T-helper 17 cell (primary cell): ENCODE measurements around the gene CASK. TPM values are rescaled to one million over a fixed set of nuclear protein-coding genes. Genes with fewer than 3 reads are reported as not detected.
A peak's percentile ranks its signal among the peaks of the same experiment; 100 is the strongest.

Experiments
- ATAC-seq: fragments of 150-1000 bp; cut with Tn5 transposase; 2 replicates; pipeline ENCODE4 v1.10.0; 2021; ENCODE audit warnings: mild to moderate bottlenecking, moderate library complexity
- DNase-seq, 3 donors: peaks; one replicate each; pipeline versions ENCODE4 v3.0.0 to v3.0.0-alpha.2; 2020 to 2021
- H3K9me3 ChIP-seq: one replicate; pipeline ENCODE4 v1.7.0; 2013; ENCODE audit warnings: low read length, mild to moderate bottlenecking; ENCODE audit not compliant: control insufficient read depth, poor library complexity, severe bottlenecking
- H3K27ac Mint-ChIP-seq: one replicate; pipeline ENCODE4 v1.8.0; 2022; ENCODE audit warnings: mild to moderate bottlenecking, moderate library complexity, mixed read lengths
- H3K27me3 Mint-ChIP-seq: one replicate; pipeline ENCODE4 v1.8.0; 2022; ENCODE audit warnings: mixed read lengths
- H3K36me3 Mint-ChIP-seq: one replicate; pipeline ENCODE4 v1.8.0; 2022; ENCODE audit warnings: low read depth, mixed read lengths
- H3K4me1 Mint-ChIP-seq: one replicate; pipeline ENCODE4 v1.8.0; 2022; ENCODE audit warnings: mild to moderate bottlenecking, mixed read lengths
- H3K4me3 Mint-ChIP-seq: one replicate; pipeline ENCODE4 v1.8.0; 2022; ENCODE audit warnings: mild to moderate bottlenecking, moderate library complexity, mixed read lengths
- total RNA-seq, 4 donors: library from RNA in 2 of 4; stranded (reverse) in 2 of 4; gene quantifications; one replicate each; pipeline ENCODE4 v1.2.3 and lab custom pipeline; 2022 to 2026

Gene CASK
- total RNA-seq, 2 donors from 2014 or later, result 99.9 to 107 TPM

DNA sequence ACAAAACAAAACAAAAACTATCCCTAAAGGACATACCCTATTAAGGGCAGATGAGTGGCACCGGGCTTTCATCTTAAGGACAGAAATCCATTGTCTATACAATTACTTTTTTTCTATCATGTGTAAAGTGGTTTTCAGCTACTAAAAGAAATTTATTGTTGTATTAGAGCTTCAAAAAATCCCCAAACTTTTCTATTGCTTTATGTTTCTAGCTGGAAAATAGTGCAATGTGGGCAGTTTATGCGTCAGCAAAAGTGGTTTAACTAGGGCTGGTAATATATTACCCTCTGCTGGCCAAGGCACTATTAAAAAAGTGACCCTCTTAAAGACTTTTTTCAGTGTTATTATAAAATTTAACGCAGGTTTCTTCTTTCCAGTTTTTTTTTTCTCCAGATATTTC, 214.9 kb downstream of the CASK start:
- DNase-seq (no peak), ATAC-seq (no peak)
- no peak overlapping the region for H3K27ac Mint-ChIP-seq
- H3K36me3 Mint-ChIP-seq, result no peaks in the 10 kb centered on the region
- peaks cover 29% of the 10 kb centered on the region for H3K4me1 Mint-ChIP-seq
- no peaks in the 10 kb centered on the region for H3K27me3 Mint-ChIP-seq
- H3K9me3 ChIP-seq, result no peaks in the 10 kb centered on the region
- H3K4me3 Mint-ChIP-seq, result no peak overlapping the region

DNA sequence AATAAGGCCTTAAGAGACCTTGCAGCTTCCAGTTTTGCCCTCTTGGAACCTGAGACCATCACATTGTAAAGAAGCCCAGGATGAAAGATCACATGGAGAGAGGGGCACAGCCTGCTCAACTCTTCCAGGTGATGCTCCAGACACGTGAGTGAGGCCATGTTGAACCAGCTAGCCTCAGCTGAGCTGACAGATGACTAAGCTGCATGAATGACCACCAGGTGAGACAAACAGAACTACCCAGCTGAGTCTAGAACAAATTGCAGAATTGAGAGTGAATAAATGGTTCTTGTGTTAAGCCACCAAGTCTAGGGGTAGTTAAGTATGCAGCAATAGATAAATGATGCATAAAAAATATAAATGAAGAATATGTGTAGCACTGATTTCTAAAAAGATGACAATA, 216.1 kb downstream of the CASK start:
- Mint-ChIP-seq H3K36me3 (no peaks in the 10 kb centered on the region), H3K27ac (no peak overlapping the region), H3K4me3 (no peak overlapping the region), H3K27me3 (no peaks in the 10 kb centered on the region), H3K4me1 (peaks cover 29% of the 10 kb centered on the region)
- H3K9me3 ChIP-seq, result no peaks in the 10 kb centered on the region
- DNase-seq (no peak), ATAC-seq (no peak)

DNA sequence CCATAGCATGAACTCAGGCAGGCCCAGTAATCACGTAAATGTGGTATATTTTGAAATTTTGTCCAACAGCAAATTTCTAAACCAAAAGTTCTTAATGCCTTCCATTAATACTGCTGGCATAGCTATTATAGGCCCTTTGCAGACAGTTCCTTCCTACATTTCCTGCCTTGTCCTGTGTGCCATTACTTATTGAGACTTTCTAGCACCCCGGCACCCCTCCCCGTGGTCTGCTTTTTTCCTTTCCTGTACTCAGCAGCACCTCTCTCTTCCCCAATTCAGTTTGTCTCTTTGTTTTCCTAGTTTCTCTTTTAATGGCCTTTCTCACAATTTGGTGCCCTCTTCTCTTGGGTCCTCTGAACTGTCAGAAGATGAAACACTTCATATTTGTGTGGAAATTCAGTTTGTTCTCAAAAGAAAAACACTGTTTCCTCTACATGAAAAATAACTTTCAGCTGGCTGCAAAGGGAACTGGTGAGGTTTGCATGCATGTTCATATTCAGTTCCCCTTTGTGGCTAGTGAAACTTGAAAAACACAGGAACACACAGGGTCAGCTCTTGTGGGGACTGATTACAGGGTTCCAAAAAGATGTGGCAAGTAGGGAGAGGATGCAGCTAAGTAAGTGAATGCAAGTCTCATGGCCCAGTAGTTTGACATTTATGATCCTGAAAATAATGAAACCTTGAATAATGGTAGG, 217.5 kb downstream of the CASK start:
- no peaks in the 10 kb centered on the region for H3K9me3 ChIP-seq
- ATAC-seq (peak; percentile 40), DNase-seq (no peak)
- peak overlapping the region; percentile 31 for H3K4me3 Mint-ChIP-seq
- peak overlapping the region; percentile 56 for H3K27ac Mint-ChIP-seq
- H3K36me3 Mint-ChIP-seq, result no peaks in the 10 kb centered on the region
- no peaks in the 10 kb centered on the region for H3K27me3 Mint-ChIP-seq
- peaks cover 26% of the 10 kb centered on the region for H3K4me1 Mint-ChIP-seq

DNA sequence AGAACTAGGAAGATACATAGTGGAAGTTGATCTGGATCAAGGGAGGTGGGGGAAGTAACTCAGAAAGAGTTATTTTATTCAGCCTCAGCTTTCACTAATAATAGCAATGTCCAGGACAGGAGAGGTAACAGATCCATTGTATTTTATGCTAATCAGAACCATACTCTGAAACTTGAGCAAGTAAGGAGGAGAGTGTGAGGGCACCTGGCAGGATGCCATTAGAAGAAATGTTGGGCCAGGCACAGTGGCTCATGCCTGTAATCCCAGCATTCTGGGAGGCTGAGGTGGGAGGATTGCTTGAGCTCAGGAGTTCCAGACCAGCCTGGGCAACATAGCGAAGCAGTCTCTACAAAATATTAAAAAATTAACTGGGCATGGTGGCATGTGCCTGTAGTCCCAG, 218.3 kb downstream of the CASK start:
- H3K9me3 ChIP-seq, result no peaks in the 10 kb centered on the region
- no peak for DNase-seq
- Mint-ChIP-seq H3K27me3 (no peaks in the 10 kb centered on the region), H3K36me3 (no peaks in the 10 kb centered on the region), H3K27ac (peak overlapping the region; percentile 56), H3K4me3 (no peak overlapping the region), H3K4me1 (peaks cover 24% of the 10 kb centered on the region)
- no peak for ATAC-seq

DNA sequence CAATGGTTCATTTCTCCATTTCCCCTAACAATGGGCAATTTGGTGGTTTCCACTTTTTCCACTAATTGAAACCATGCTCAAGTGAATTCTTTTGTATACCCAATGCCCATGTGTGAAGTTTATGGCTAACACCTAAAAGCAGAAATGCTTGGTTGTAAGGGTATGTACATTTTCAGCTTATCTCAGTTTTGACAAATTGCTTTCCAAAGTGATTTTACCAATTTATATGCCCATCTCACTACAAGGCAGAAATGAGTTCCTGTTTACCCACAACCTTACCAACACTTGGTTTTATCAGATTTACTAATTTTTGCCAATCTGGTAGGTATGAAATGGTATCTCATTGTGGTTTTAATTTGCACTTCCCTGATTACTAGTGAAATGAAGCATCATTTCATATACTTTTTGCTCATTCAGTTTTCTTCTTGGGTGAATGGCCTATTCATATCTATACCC, 219.8 kb downstream of the CASK start:
- H3K9me3 ChIP-seq, result no peaks in the 10 kb centered on the region
- Mint-ChIP-seq H3K4me1 (peaks cover 22% of the 10 kb centered on the region), H3K27ac (no peak overlapping the region), H3K4me3 (no peak overlapping the region), H3K36me3 (no peaks in the 10 kb centered on the region), H3K27me3 (no peaks in the 10 kb centered on the region)
- DNase-seq, result no peak
- ATAC-seq, result no peak

DNA sequence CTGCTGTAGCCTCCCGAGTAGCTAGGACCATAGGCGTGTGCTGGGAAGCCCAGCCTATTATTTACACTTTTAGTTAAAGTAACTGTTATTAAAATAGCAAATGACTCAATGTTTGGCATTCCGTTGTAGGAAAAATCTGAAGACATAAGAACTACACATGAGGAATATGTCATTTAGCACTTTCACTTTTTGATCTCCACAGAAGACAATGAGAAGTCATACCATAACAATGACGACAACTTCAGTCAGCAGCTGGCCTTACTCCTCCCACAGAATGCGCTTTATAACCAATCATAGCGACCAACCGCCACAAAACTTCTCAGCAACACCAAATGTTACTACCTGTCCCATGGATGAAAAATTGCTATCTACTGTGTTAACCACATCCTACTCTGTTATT, 227.9 kb downstream of the CASK start:
- peak; percentile 28 for ATAC-seq
- no peak overlapping the region for H3K27ac Mint-ChIP-seq
- DNase-seq, result no peak
- H3K9me3 ChIP-seq, result no peaks in the 10 kb centered on the region
- H3K4me1 Mint-ChIP-seq, result peaks cover 13% of the 10 kb centered on the region
- H3K36me3 Mint-ChIP-seq, result no peaks in the 10 kb centered on the region
- no peak overlapping the region for H3K4me3 Mint-ChIP-seq
- H3K27me3 Mint-ChIP-seq, result no peaks in the 10 kb centered on the region

DNA sequence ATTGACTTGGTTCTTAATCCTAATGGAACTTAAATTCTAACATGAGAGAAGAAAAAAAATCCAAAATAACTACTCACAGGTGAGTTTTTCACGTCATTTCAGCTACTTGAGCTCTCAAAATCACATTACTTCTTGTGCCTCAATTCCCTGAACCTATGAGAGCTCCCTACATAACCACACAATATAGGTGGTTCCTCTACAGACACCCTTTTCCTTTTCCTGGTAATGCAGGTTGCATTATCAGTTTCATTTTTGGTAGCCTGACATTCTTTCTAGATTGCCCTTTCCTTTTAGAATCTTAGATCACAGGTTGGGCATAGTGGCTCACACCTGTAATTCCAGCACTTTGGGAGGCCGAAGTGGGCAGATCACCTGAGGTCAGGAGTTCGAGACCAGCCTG, 230.3 kb downstream of the CASK start:
- no peak overlapping the region for H3K27ac Mint-ChIP-seq

DNA sequence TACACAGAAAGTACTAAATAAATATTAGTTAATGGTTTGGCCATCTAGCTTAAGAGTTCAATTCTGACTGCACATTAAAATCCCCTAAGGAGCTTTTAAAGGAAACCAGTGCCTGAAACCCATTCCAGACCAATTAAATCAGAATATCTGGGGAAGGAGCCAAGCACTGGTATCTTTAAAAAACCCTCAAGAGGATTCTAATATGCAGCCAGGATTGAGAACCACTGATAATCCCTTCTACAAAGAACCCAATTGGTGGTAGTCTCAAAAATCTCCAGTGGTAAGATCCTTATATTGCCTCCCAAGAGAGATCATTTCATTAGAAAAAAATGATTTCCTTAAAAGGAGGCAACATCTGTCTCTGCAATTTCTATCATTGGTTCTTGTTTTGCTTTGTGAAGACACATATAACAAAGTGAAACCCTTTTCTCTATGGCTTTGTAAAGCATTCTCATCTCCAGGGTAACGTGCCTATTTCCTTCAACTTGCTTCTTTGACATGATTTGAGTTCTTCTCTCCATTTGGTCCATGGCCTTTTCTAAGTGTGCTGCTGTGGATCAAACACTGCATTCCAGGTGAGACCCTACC, 231.1 kb downstream of the CASK start:
- ATAC-seq, result no peak
- no peak overlapping the region for H3K27ac Mint-ChIP-seq
- H3K27me3 Mint-ChIP-seq, result no peaks in the 10 kb centered on the region
- no peak for DNase-seq
- peaks cover 17% of the 10 kb centered on the region for H3K4me1 Mint-ChIP-seq
- no peaks in the 10 kb centered on the region for H3K9me3 ChIP-seq
- no peaks in the 10 kb centered on the region for H3K36me3 Mint-ChIP-seq
- no peak overlapping the region for H3K4me3 Mint-ChIP-seq

More for the DNA sequence above, 230.3 kb downstream of the CASK start:
- ATAC-seq (no peak), DNase-seq (no peak)
- no peaks in the 10 kb centered on the region for H3K27me3 Mint-ChIP-seq
- H3K36me3 Mint-ChIP-seq, result no peaks in the 10 kb centered on the region
- peaks cover 16% of the 10 kb centered on the region for H3K4me1 Mint-ChIP-seq
- no peak overlapping the region for H3K4me3 Mint-ChIP-seq
- H3K9me3 ChIP-seq, result no peaks in the 10 kb centered on the region

DNA sequence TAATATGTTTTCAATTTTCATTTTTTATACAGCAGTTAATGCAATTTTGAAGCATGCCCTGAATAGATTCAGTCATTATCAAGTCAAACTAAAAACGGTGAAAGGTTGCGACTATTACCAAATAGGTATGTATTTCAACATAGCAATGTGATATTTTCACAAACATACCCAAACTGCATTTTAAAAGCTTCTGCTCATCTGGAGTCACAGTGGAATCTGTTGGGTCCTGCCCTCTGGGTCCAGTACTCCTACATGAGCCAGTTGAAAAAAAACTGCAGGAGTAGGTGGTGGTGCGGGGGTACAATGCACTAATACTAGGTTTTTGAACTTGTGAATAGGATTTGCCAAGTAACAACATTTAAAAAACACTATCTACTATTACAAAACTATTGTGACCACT, 233.6 kb downstream of the CASK start:
- no peak for ATAC-seq
- no peak overlapping the region for H3K4me3 Mint-ChIP-seq
- H3K4me1 Mint-ChIP-seq, result peaks cover 19% of the 10 kb centered on the region
- no peaks in the 10 kb centered on the region for H3K36me3 Mint-ChIP-seq
- no peak for DNase-seq
- no peaks in the 10 kb centered on the region for H3K9me3 ChIP-seq
- H3K27ac Mint-ChIP-seq, result peak overlapping the region; percentile 24
- no peaks in the 10 kb centered on the region for H3K27me3 Mint-ChIP-seq

DNA sequence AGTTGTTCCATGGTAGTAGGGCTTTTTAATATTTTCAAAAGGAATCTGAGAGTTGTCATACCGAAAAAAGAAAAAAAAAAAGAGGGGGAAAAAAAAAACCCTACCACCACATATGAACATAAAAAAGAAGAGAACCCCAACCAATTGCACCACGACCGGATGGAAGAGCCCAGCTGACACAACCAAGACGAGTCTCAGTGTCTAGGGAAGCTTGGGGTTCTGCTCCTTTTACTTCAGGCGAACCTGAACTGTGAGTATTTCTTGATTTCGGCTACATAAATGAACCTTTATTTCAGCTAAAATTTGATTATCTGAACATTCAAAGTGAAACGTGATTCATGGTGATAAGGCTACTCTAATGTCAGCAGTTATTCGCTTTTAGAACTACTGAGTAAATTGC, 234.5 kb downstream of the CASK start, which contains the start of gene GPR34:
TSS of gene GPR34 (plus strand) at position 139 of the 400 bp plus-strand sequence. CDS start 6,661 bp downstream, outside the sequence.
- H3K9me3 ChIP-seq, result no peaks in the 10 kb centered on the region
- no peaks in the 10 kb centered on the region for H3K36me3 Mint-ChIP-seq
- ATAC-seq, result peak; percentile 68
- peaks cover 16% of the 10 kb centered on the region for H3K4me1 Mint-ChIP-seq
- peak within 1 kb of the TSS; percentile 33 for H3K4me3 Mint-ChIP-seq
- peak within 1 kb of the TSS; percentile 62 for H3K27ac Mint-ChIP-seq
- H3K27me3 Mint-ChIP-seq, result no peaks in the 10 kb centered on the region
- no peak for DNase-seq

DNA sequence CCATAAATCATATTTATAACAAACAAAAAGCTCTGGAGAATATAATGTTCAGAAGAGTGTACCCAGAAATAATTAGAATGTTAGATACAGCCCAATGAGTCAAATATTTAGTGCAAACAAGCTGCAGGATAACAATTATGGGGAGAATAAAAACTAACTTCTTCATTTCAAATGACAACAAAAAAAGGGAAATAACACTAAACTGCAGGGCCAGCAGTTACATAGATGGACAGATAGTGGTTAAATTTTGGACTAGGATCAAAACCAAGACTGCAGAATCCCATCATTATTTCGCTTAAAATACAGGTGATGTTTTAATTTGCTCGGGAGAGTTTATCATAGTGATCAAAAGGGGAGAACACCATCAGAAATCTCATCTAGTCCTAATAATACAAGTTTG, 235.2 kb downstream of the CASK start:
- no peak for DNase-seq
- Mint-ChIP-seq H3K27me3 (no peaks in the 10 kb centered on the region), H3K4me3 (no peak overlapping the region), H3K36me3 (no peaks in the 10 kb centered on the region), H3K4me1 (peaks cover 11% of the 10 kb centered on the region), H3K27ac (peak overlapping the region; percentile 62)
- no peaks in the 10 kb centered on the region for H3K9me3 ChIP-seq
- no peak for ATAC-seq

DNA sequence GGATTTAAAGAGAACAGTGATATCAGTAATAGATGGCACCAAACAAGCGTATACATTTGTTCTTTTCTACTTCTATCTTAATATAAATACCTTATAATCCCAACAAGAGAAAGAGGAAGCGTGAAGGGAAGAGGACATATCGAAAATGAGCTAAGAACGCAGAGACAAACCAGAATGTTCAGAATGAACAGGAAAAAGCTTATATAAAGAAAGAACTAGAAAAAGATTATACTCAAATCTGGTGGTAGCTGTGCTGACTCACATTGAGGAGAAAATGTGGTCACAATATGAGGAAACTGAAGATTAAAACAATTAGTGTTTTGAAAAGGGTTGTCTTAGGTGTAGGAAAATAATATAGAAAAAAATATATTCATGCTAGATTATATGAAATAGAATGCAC, 236.6 kb downstream of the CASK start:
- Mint-ChIP-seq H3K4me1 (peaks cover 6% of the 10 kb centered on the region), H3K36me3 (no peaks in the 10 kb centered on the region), H3K4me3 (no peak overlapping the region), H3K27ac (peak overlapping the region; percentile 6), H3K27me3 (no peaks in the 10 kb centered on the region)
- H3K9me3 ChIP-seq, result no peaks in the 10 kb centered on the region
- ATAC-seq (no peak), DNase-seq (no peak)

DNA sequence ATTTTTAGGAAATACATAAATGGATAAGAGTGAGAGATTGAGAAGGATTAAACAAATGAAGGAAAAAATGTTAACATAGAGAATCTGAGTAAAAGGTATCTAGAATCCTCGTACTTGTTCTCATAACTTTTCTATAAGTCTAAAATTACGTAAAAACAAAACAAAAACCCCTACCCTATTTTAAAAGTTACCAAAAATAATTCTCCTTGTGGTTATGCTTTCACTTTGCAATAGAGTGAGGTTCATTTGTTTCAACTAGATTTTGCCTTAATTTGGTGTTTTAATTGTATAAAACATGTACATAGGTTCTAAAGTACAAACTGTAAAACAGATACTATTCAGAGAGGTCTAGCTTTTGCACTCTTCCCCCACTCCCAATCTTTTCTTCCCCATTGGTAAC, 238.4 kb downstream of the CASK start:
- Mint-ChIP-seq H3K27ac (no peak overlapping the region), H3K4me3 (no peak overlapping the region), H3K36me3 (no peaks in the 10 kb centered on the region), H3K4me1 (peaks cover 6% of the 10 kb centered on the region), H3K27me3 (no peaks in the 10 kb centered on the region)
- DNase-seq (no peak), ATAC-seq (no peak)
- H3K9me3 ChIP-seq, result no peaks in the 10 kb centered on the region

DNA sequence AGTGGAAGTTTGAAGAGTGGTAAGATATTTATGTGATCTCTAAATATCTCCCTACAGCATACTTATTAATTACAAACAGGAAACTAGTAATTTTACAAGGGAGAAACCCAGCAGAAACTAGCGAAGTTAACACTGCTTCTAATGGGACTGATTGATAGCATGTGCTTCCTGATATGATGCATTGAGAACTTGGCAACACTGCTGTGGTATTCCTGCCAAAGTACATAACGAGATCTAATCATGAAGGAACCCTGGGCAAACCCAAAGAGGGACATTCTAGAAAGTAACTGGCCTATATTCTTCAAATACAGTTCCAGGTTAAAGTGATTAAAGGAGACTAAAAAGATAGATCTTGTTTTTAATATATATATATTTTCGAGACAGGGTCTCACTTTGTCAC, 239.2 kb downstream of the CASK start:
- Mint-ChIP-seq H3K36me3 (no peaks in the 10 kb centered on the region), H3K4me3 (no peak overlapping the region), H3K27me3 (no peaks in the 10 kb centered on the region), H3K27ac (no peak overlapping the region), H3K4me1 (peaks cover 6% of the 10 kb centered on the region)
- ATAC-seq, result no peak
- H3K9me3 ChIP-seq, result no peaks in the 10 kb centered on the region
- no peak for DNase-seq
